GM12878 (cell line): ENCODE data around the gene EEF1G. TPM values are rescaled to one million over a fixed set of nuclear protein-coding genes. Genes with fewer than 3 reads are reported as not detected.

Experiments
- ATAC-seq: fragments of 200-7000 bp; cut with Tn5 transposase; 3 replicates; pipeline ENCODE4 v1.9.1; 2020; ENCODE audit warnings: mild to moderate bottlenecking, moderate library complexity
- BruUV-seq: library from RNA; stranded (reverse); fragments of 400-500 nt; replicated peaks from 2 replicates; lab custom pipeline; 2021; lab: Mats Ljungman, UMichigan
- CTCF ChIA-PET: fragments of 300-600 bp; sonication (Branson Sonifier 250); formaldehyde crosslinking; extraction: SDS; loops from one replicate; lab custom pipeline; 2021; ENCODE audit warnings: inconsistent platforms; lab: Yijun Ruan, JAX
- POLR2A ChIA-PET: fragments of 350-600 bp; formaldehyde crosslinking; extraction: SDS; loops from one replicate; lab custom pipeline; 2021; ENCODE audit warnings: inconsistent platforms; lab: Charles Lee
- RAD21 ChIA-PET: fragments of 300-600 bp; sonication (Branson Sonifier 250); formaldehyde crosslinking; loops from one replicate; lab custom pipeline; 2023; ENCODE audit warnings: antibody characterized with exemption; ENCODE audit not compliant: unreplicated experiment; lab: Charles Lee
- SMC1A ChIA-PET: fragments of 300-600 bp; sonication (Branson Sonifier 250); formaldehyde crosslinking; loops from one replicate; lab custom pipeline; 2023; ENCODE audit not compliant: unreplicated experiment, uncharacterized antibody; lab: Charles Lee
- DNase-seq: peaks from one replicate; pipeline ENCODE4 v3.0.0-alpha.2; 2011; ENCODE audit warnings: low read depth, low spot score
- FAIRE-seq: peaks from 3 replicates; lab custom pipeline; 2011; peaks lifted over from hg19 to GRCh38; lab: Jason Lieb, UNC
- H2AFZ ChIP-seq: 2 replicates; pipeline ENCODE4 v1.6.0; 2011; ENCODE audit warnings: low read depth, low read length, control low read depth; ENCODE audit not compliant: control insufficient read depth
- H3K27ac ChIP-seq: 2 replicates; pipeline ENCODE4 v1.5.1; 2011; ENCODE audit warnings: control low read depth; ENCODE audit not compliant: control insufficient read depth, insufficient read depth
- H3K27me3 ChIP-seq, 2 experiments: replicated peaks in 1 of 2; 2 replicates each; pipeline versions ENCODE4 v1.6.0 to v1.6.1; 2011; ENCODE audit warnings: low read length in 1 of 2; ENCODE audit not compliant: control insufficient read depth in 2 of 2, insufficient read depth in 2 of 2
- H3K36me3 ChIP-seq, 2 experiments: 2 replicates each; pipeline ENCODE4 v1.5.1; 2011; ENCODE audit warnings: low read length in 1 of 2; ENCODE audit not compliant: control insufficient read depth in 2 of 2, insufficient read depth in 2 of 2
- H3K4me1 ChIP-seq: 2 replicates; pipeline ENCODE4 v1.6.1; 2011; ENCODE audit warnings: mild to moderate bottlenecking, low read length, moderate library complexity, mixed read lengths; ENCODE audit not compliant: control insufficient read depth, insufficient read depth
- H3K4me2 ChIP-seq: 2 replicates; pipeline ENCODE4 v1.6.0; 2011; ENCODE audit warnings: control low read depth; ENCODE audit not compliant: control insufficient read depth, insufficient read depth
- H3K4me3 ChIP-seq: fragments of 200-600 bp; sonication (generic); 2 replicates; pipeline ENCODE4 v1.5.1; 2016
- H3K79me2 ChIP-seq: 2 replicates; pipeline ENCODE4 v1.6.0; 2011; ENCODE audit warnings: low read length; ENCODE audit not compliant: control insufficient read depth, insufficient read depth
- H3K9ac ChIP-seq: 2 replicates; pipeline ENCODE4 v1.8.0; 2011; ENCODE audit warnings: low read length, control low read depth, mixed read lengths; ENCODE audit not compliant: control insufficient read depth, insufficient read depth
- H3K9me3 ChIP-seq: replicated peaks from 3 replicates; pipeline ENCODE4 v1.5.1; 2011; ENCODE audit warnings: mild to moderate bottlenecking, low read length; ENCODE audit not compliant: control insufficient read depth, insufficient read depth
- H4K20me1 ChIP-seq: 2 replicates; pipeline ENCODE4 v1.6.0; 2011; ENCODE audit not compliant: control insufficient read depth, insufficient read depth
- ASH2L ChIP-seq: fragments of 300-600, 200-600 bp; sonication (generic); IDR thresholded peaks from 2 replicates; pipeline ENCODE4 v1.6.1; 2017; ENCODE audit warnings: low read depth, mild to moderate bottlenecking, borderline replicate concordance
- CHD1 ChIP-seq: IDR thresholded peaks from 2 replicates; pipeline ENCODE4 v1.6.1; 2012; ENCODE audit warnings: low read depth, low read length, improper control_type of control experiment
- POLR2AphosphoS5 ChIP-seq: IDR thresholded peaks from 2 replicates; pipeline ENCODE4 v1.6.1; 2011; ENCODE audit warnings: mild to moderate bottlenecking, low read length, inconsistent platforms
- POU2F2 ChIP-seq: IDR thresholded peaks from 3 replicates; pipeline ENCODE4 v1.6.1; 2011; ENCODE audit warnings: low read depth, mild to moderate bottlenecking, low read length, borderline replicate concordance
- RBBP5 ChIP-seq: fragments of 200-600 bp; sonication (generic); conservative IDR thresholded peaks from 2 replicates; pipeline ENCODE4 v1.6.1; 2016
- RELA ChIP-seq: fragments of 450-650 bp; IDR thresholded peaks from 2 replicates; pipeline ENCODE4 v1.8.0; 2014; ENCODE audit warnings: borderline replicate concordance; ENCODE audit not compliant: partially characterized antibody
- SIX5 ChIP-seq: IDR thresholded peaks from 2 replicates; pipeline ENCODE4 v1.6.1; 2011; ENCODE audit warnings: mild to moderate bottlenecking, low read depth, low read length, moderate library complexity; ENCODE audit not compliant: severe bottlenecking
- SMAD1 ChIP-seq: fragments of 450-650 bp; IDR thresholded peaks from 2 replicates; pipeline ENCODE4 v1.6.1; 2018; ENCODE audit warnings: mild to moderate bottlenecking, low read depth; ENCODE audit not compliant: partially characterized antibody
- WGBS: methylation state at CpG from one replicate; pipeline ENCODE4 v1.1.6; 2016; ENCODE audit warnings: low lambda C conversion rate; ENCODE audit not compliant: insufficient replicate concordance, insufficient coverage; ENCODE audit errors: missing lambda C conversion rate; 5-methylcytosine and 5-hydroxymethylcytosine counted together
- in situ Hi-C: fragments of 300-500 bp; cut with MboI; formaldehyde crosslinking; loops from 9 replicates; pipeline ENCODE4 v1.14.3; 2018; ENCODE audit warnings: mixed read lengths
- intact Hi-C: fragments of 100-400 bp; cut with micrococcal nuclease; formaldehyde crosslinking; loops from one replicate; pipeline ENCODE4 v1.14.2; 2022; ENCODE audit not compliant: unreplicated experiment
- polyA plus RNA-seq, 11 experiments: library from polyadenylated mRNA; depleted of rRNA in 4 of 11; unstranded in 6 of 11; stranded (reverse) in 5 of 11; fragments of >200 nt; fragmentation: Nextera tagmentation in 4 of 11; fragmentation: Illumina TruSeq in 1 of 11; extraction: Ambion mirVana in 4 of 11; extraction: Trizol in 1 of 11; gene quantifications; 1 replicate in 1 of 11; 2 replicates in 10 of 11; pipeline versions ENCODE4 v1.2.1 to v1.2.3, GENCODE V29; 2011 to 2016; ENCODE audit warnings: inconsistent platforms in 2 of 11, missing spikeins in 2 of 11, low read depth in 1 of 11
- total RNA-seq, 4 experiments: library from RNA; depleted of rRNA in 3 of 4; stranded (reverse); fragments of >200 nt in 3 of 4; fragmentation: Illumina TruSeq in 1 of 4; extraction: Trizol in 1 of 4; gene quantifications; 2 replicates each; pipeline versions ENCODE4 v1.2.1 to v1.2.3, GENCODE V29; 2013 to 2021
- TF ChIP-seq, protein P1 (sequence below): fragments of 450-650 bp; conservative IDR thresholded peaks from 2 replicates; pipeline ENCODE4 v1.6.1; 2017; ENCODE audit warnings: mild to moderate bottlenecking, moderate library complexity
- TF ChIP-seq, protein P2 (sequence below): fragments of 150-350 bp; IDR thresholded peaks from 2 replicates; pipeline ENCODE4 v1.6.1; 2014; ENCODE audit warnings: mild to moderate bottlenecking, low read depth, low read length

EEF1G gene
- total and polyA plus RNA-seq, 10 of the 15 experiments (the other 5 are each of a cell fraction or from before 2014, with no cell fraction given), result 850 to 2,739 (median 2,277) TPM

DNA sequence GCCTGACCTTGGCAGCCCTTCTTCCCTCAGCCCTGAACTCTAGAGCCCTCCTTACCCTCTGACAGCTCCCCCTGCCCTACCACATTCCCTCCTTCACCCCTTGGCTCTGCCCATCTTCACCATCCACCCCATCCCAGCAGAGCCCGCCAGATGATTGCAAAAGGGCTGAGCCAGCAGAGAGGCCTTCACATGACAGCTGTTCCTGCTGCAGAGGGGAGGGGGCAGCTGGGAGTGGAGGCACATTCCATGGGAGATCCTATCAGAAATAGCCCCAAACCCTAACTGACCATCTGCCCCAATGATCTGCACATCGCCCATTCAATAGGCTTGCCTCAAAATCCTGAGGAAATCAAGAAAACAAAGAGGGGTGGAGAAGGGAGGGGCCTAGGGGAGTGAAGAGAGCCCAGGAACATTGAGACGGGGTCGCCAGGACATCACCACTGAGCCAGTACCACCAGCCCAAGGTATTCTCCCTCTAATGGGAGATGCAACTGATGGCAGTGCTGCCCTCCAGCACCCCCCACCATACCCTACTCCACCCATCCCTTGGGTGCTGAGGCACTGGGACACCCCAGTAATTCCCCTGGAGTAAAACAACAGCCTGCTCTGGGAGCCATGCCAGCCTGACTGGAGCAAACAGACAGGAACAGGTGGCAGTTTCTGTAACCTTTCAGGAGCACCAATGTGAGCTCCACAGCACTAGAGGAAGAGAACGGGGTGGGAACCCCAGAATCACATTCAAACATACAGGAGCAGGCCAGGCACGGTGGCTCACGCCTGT lies 19.1 kb downstream of the EEF1G start:
- WGBS, result 71% methylated on average over 6 of the region's 7 CpGs
- BruUV-seq, result no TSS peak
- intact Hi-C loops, result no loop called here
- Histone ChIP-seq H4K20me1 (no peaks in the 10 kb centered on the region), H3K79me2 (no peaks in the 10 kb centered on the region), H3K27ac (peak overlapping the region; percentile 99), H3K36me3 (peaks cover 2 to 7% of the 10 kb centered on the region in 2 experiments; a peak in 3 of 4 replicates), H3K9ac (no peak overlapping the region), H3K27me3 (no peaks in the 10 kb centered on the region), H3K4me2 (peak overlapping the region; percentile 1), H3K4me1 (peaks cover 90% of the 10 kb centered on the region), H3K4me3 (no peak overlapping the region), H3K9me3 (no peaks in the 10 kb centered on the region), H2AFZ (no peak overlapping the region)
- no peak for FAIRE-seq
- no peak for ATAC-seq
- no peak for DNase-seq
- ChIA-PET POLR2A (interaction anchor here (0.6 to 11.4 kb wide), 4 partner anchors 12 to 110 kb away, joined by 3 to 188 read pairs (median 4); partner anchors contain the start of genes AHNAK, C11orf98, CSKMT and TUT1), SMC1A (interaction anchor here (0.6 to 11.4 kb wide), 5 partner anchors 12 to 126 kb away, joined by 3 to 212 read pairs (median 7); no protein-coding TSS in a partner anchor), CTCF (interaction anchor here (0.7 to 7.5 kb wide), 8 partner anchors 9 to 130 kb away, joined by 3 to 246 read pairs (median 6); partner anchors contain the start of gene TUT1), RAD21 (interaction anchor here (1.1 to 13.9 kb wide), 4 partner anchors 12 to 160 kb away, joined by 3 to 313 read pairs (median 13); partner anchors contain the start of genes AHNAK and EEF1G)
- in situ Hi-C loops, result loop anchor here (10.0 kb wide), 1 partner anchor 130 kb away; no protein-coding TSS in a partner anchor
- TF ChIP-seq SMAD1, result no peak

DNA sequence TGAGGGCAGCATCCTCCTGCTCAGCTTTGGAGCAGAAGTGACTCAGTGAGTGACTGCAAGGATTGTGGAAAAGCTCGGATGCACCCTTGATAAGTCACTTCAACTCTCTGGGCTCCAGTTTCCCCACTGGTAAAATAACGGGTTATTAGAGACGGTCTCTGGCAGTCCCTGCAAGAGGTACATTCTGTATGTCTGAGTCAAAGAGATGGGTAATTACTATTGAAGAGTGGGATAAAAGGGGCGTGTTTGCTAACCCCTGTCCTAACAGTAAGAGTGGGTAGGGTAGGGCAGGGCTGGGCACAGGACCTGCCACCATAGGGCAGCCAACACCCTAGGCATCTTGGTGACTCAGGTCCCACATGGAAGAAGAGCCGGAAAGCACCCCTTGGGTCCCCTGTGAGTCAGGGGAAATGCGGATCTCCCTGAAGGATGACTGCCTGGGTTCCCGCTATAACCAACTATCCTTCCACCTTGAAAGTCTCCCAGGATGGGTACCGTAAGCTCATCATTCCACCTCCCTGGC lies 19.8 kb downstream of the EEF1G start:
- H3K9ac ChIP-seq, result no peak overlapping the region
- TF ChIP-seq, protein P1, sequence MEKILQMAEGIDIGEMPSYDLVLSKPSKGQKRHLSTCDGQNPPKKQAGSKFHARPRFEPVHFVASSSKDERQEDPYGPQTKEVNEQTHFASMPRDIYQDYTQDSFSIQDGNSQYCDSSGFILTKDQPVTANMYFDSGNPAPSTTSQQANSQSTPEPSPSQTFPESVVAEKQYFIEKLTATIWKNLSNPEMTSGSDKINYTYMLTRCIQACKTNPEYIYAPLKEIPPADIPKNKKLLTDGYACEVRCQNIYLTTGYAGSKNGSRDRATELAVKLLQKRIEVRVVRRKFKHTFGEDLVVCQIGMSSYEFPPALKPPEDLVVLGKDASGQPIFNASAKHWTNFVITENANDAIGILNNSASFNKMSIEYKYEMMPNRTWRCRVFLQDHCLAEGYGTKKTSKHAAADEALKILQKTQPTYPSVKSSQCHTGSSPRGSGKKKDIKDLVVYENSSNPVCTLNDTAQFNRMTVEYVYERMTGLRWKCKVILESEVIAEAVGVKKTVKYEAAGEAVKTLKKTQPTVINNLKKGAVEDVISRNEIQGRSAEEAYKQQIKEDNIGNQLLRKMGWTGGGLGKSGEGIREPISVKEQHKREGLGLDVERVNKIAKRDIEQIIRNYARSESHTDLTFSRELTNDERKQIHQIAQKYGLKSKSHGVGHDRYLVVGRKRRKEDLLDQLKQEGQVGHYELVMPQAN, result no peak
- TF ChIP-seq RBBP5 (no peak), RELA (no peak), CHD1 (no peak), POLR2AphosphoS5 (no peak), SIX5 (no peak), POU2F2 (no peak), ASH2L (no peak)
- TF ChIP-seq, protein P2, sequence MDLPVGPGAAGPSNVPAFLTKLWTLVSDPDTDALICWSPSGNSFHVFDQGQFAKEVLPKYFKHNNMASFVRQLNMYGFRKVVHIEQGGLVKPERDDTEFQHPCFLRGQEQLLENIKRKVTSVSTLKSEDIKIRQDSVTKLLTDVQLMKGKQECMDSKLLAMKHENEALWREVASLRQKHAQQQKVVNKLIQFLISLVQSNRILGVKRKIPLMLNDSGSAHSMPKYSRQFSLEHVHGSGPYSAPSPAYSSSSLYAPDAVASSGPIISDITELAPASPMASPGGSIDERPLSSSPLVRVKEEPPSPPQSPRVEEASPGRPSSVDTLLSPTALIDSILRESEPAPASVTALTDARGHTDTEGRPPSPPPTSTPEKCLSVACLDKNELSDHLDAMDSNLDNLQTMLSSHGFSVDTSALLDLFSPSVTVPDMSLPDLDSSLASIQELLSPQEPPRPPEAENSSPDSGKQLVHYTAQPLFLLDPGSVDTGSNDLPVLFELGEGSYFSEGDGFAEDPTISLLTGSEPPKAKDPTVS, result no peak

More for the DNA sequence above, 19.8 kb downstream of the EEF1G start:
- no peaks in the 10 kb centered on the region for H4K20me1 ChIP-seq
- H3K79me2 ChIP-seq, result no peaks in the 10 kb centered on the region
- no peak for DNase-seq
- in situ Hi-C loops, result loop anchor here (10.0 kb wide), 1 partner anchor 129 kb away; no protein-coding TSS in a partner anchor
- WGBS, result 95% methylated on average over 8 of the region's 8 CpGs
- H3K27ac ChIP-seq, result 0 out of 2 replicates have a peak overlapping the region, but pooled peaks have one; percentile 56
- H3K36me3 ChIP-seq, result peaks cover 0 to 3% of the 10 kb centered on the region in 2 experiments; a peak in 2 of 4 replicates
- no peaks in the 10 kb centered on the region for H3K9me3 ChIP-seq
- H3K4me3 ChIP-seq, result no peak overlapping the region
- ChIA-PET CTCF (interaction anchor here (0.7 to 4.9 kb wide), 3 partner anchors 8 to 129 kb away, joined by 3 to 52 read pairs (median 3); no protein-coding TSS in a partner anchor), SMC1A (interaction anchor here (0.6 to 11.4 kb wide), 4 partner anchors 11 to 111 kb away, joined by 3 to 212 read pairs (median 4); partner anchors contain the start of gene B3GAT3), POLR2A (interaction anchor here (0.6 to 11.4 kb wide), 3 partner anchors 11 to 38 kb away, joined by 3 to 188 read pairs (median 4); partner anchors contain the start of genes AHNAK and TUT1), RAD21 (interaction anchor here (1.2 to 13.9 kb wide), 3 partner anchors 11 to 54 kb away, joined by 3 to 313 read pairs (median 19); partner anchors contain the start of genes AHNAK and EEF1G)
- no TSS peak for BruUV-seq
- H3K4me1 ChIP-seq, result peaks cover 83% of the 10 kb centered on the region
- no peaks in the 10 kb centered on the region for H3K27me3 ChIP-seq
- intact Hi-C loops, result no loop called here
- no peak for ATAC-seq
- no peak overlapping the region for H2AFZ ChIP-seq
- H3K4me2 ChIP-seq, result no peak overlapping the region
- FAIRE-seq, result no peak
